HG03159 (cell line): ENCODE measurements around the gene PEAR1.

ENCODE experiments used
- ATAC-seq: cut with Tn5 transposase; IDR thresholded peaks from one replicate; pipeline ENCODE4 v1.9.1; 2021; ENCODE audit warnings: mild to moderate bottlenecking, moderate library complexity; ENCODE audit not compliant: unreplicated experiment

The PEAR1 gene

GRCh38 chr1:156958247-156958714, 64.8 kb downstream of the PEAR1 start:
- no peak for ATAC-seq

- ATAC-seq, result no peak
Observed at GRCh38 chr1:156959414-156959813, 65.9 kb downstream of the PEAR1 start.

- ATAC-seq, result no peak
Observed at GRCh38 chr1:156959925-156960324, 66.4 kb downstream of the PEAR1 start.

GRCh38 chr1:156961709-156962108, 68.2 kb downstream of the PEAR1 start:
- no peak for ATAC-seq

GRCh38 chr1:156963621-156964020, 70.1 kb downstream of the PEAR1 start:
- ATAC-seq, result no peak

GRCh38 chr1:156964441-156964840, 70.9 kb downstream of the PEAR1 start:
- ATAC-seq, result no peak
